ENCODE results near the gene TRPM2.

GRCh38 chr21:44365967-44366585 lies 12.7 kb downstream of the TRPM2 start:
- no peak for TF ChIP-seq CTCF (IDR thresholded peaks at IDR 0.05)
- no peak for TF ChIP-seq POLR2A (IDR thresholded peaks at IDR 0.05)
- TF ChIP-seq EP300 (IDR thresholded peaks at IDR 0.05) = no peak
